HepG2 (cell line): ENCODE results near the gene CCL1. TPM values are rescaled to one million over a fixed set of nuclear protein-coding genes. Genes with fewer than 3 reads are reported as not detected.

Source experiments
- ATAC-seq: fragments of 200-7000 bp; cut with Tn5 transposase; 3 replicates; pipeline ENCODE4 v1.9.1; 2020; ENCODE audit warnings: mild to moderate bottlenecking, moderate library complexity
- Bru-seq: library from RNA; stranded (reverse); fragments of 400-500 nt; gene quantifications from one replicate; lab custom pipeline; 2021; lab: Mats Ljungman, UMichigan
- BruChase-seq, 2 experiments: library from RNA; stranded (reverse); fragments of 400-500 nt; gene quantifications; one replicate each; lab custom pipeline; 2021; lab: Mats Ljungman, UMichigan
- BruUV-seq: library from RNA; stranded (reverse); fragments of 400-500 nt; replicated peaks from 2 replicates; lab custom pipeline; 2021; lab: Mats Ljungman, UMichigan
- CTCF ChIA-PET: fragments of 300-600 bp; formaldehyde crosslinking; extraction: SDS; loops from one replicate; lab custom pipeline; 2021; ENCODE audit warnings: low total read pairs, inconsistent platforms, low intra/inter-chr PET ratio; lab: Yijun Ruan, JAX
- POLR2A ChIA-PET: fragments of 350-600 bp; sonication (Branson Sonifier 250); formaldehyde crosslinking; loops from one replicate; lab custom pipeline; 2020; ENCODE audit warnings: antibody characterized with exemption, inconsistent platforms; lab: Yijun Ruan, JAX
- DNase-seq: peaks from one replicate; pipeline ENCODE4 v3.0.0-alpha.2; 2015; ENCODE audit warnings: low spot score
- FAIRE-seq: peaks from 3 replicates; lab custom pipeline; 2011; peaks lifted over from hg19 to GRCh38; lab: Jason Lieb, UNC
- H2AFZ ChIP-seq: one replicate; pipeline ENCODE4 v1.6.1; 2011; ENCODE audit warnings: low read length, inconsistent platforms
- H3K27ac ChIP-seq: fragments of 300-600 bp; 3 replicates; pipeline ENCODE4 v1.8.0; 2011; ENCODE audit warnings: mixed run types, mild to moderate bottlenecking, mixed read lengths, low read length, inconsistent platforms; ENCODE audit not compliant: insufficient read depth; ENCODE audit errors: extremely low read length
- H3K27me3 ChIP-seq, 2 experiments: fragments of 200-600 bp in 1 of 2; 2 replicates in 1 of 2; 3 replicates in 1 of 2; pipeline versions ENCODE4 v1.6.0 to v1.8.0; 2011; ENCODE audit warnings: low read length in 2 of 2, mild to moderate bottlenecking in 2 of 2, moderate library complexity in 2 of 2, inconsistent platforms in 1 of 2; ENCODE audit not compliant: insufficient read depth in 2 of 2, control insufficient read depth in 1 of 2
- H3K36me3 ChIP-seq, 2 experiments: fragments of 200-600 bp in 1 of 2; replicated peaks in 1 of 2; 2 replicates in 1 of 2; 3 replicates in 1 of 2; pipeline versions ENCODE4 v1.5.1 to v1.8.0; 2011; ENCODE audit warnings: low read length in 2 of 2, inconsistent platforms in 1 of 2; ENCODE audit not compliant: insufficient read depth in 2 of 2, control insufficient read depth in 1 of 2
- H3K4me1 ChIP-seq: 2 replicates; pipeline ENCODE4 v1.5.1; 2012; ENCODE audit warnings: low read length, inconsistent platforms; ENCODE audit not compliant: insufficient read depth
- H3K4me2 ChIP-seq: 2 replicates; pipeline ENCODE4 v1.6.0; 2011; ENCODE audit warnings: low read depth, low read length, inconsistent platforms
- H3K4me3 ChIP-seq, 3 experiments: fragments of 200-600 bp in 1 of 3; sonication (generic), shearing (Covaris generic) in 1 of 3; replicated peaks in 1 of 3; 2 replicates each; pipeline ENCODE4 v1.5.1; 2011 to 2016; ENCODE audit warnings: low read length in 3 of 3, inconsistent platforms in 2 of 3, low read depth in 2 of 3, mild to moderate bottlenecking in 2 of 3, control low read depth in 1 of 3, mixed read lengths in 1 of 3; ENCODE audit not compliant: insufficient read depth in 1 of 3
- H3K79me2 ChIP-seq: one replicate; pipeline ENCODE4 v1.6.1; 2011; ENCODE audit warnings: low read length, inconsistent platforms; ENCODE audit not compliant: insufficient read depth
- H3K9ac ChIP-seq: 2 replicates; pipeline ENCODE4 v1.6.0; 2011; ENCODE audit warnings: mild to moderate bottlenecking, low read depth, low read length, inconsistent platforms; ENCODE audit not compliant: insufficient read depth
- H3K9me3 ChIP-seq: 2 replicates; pipeline ENCODE4 v1.5.1; 2012; ENCODE audit warnings: mild to moderate bottlenecking, low read length
- H4K20me1 ChIP-seq: 2 replicates; pipeline ENCODE4 v1.6.0; 2011; ENCODE audit warnings: inconsistent platforms, mild to moderate bottlenecking, low read length, moderate library complexity; ENCODE audit not compliant: insufficient read depth
- EZH2 ChIP-seq: conservative IDR thresholded peaks from 2 replicates; pipeline ENCODE4 v1.6.1; 2012; ENCODE audit warnings: mild to moderate bottlenecking, low read depth, low read length, moderate library complexity
- ISX ChIP-seq: sonication (generic); formaldehyde crosslinking; conservative IDR thresholded peaks from 2 replicates; pipeline ENCODE4 v1.5.0; 2020; ENCODE audit warnings: missing genetic modification reagents
- MBD4 ChIP-seq: IDR thresholded peaks from 2 replicates; pipeline ENCODE4 v1.6.1; 2012; ENCODE audit warnings: low read length, inconsistent platforms, borderline replicate concordance
- NFYB ChIP-seq: sonication (generic); formaldehyde crosslinking; IDR thresholded peaks from 2 replicates; pipeline ENCODE4 v1.4.0; 2020; ENCODE audit warnings: missing genetic modification reagents
- TBL1XR1 ChIP-seq: fragments of 150-350 bp; IDR thresholded peaks from 2 replicates; pipeline ENCODE4 v1.6.1; 2014; ENCODE audit warnings: borderline replicate concordance, low read length; ENCODE audit not compliant: partially characterized antibody
- ZFP36L2 ChIP-seq: sonication (generic); formaldehyde crosslinking; IDR thresholded peaks from 2 replicates; pipeline ENCODE4 v1.4.0; 2020; ENCODE audit warnings: missing genetic modification reagents
- ZNF83 ChIP-seq: sonication (generic); formaldehyde crosslinking; IDR thresholded peaks from 2 replicates; pipeline ENCODE4 v1.4.0; 2020; ENCODE audit warnings: missing genetic modification reagents, mild to moderate bottlenecking, borderline replicate concordance
- ZNF891 ChIP-seq: sonication (generic); formaldehyde crosslinking; IDR thresholded peaks from 2 replicates; pipeline ENCODE4 v1.5.0; 2020; ENCODE audit warnings: mild to moderate bottlenecking, missing genetic modification reagents
- WGBS: methylation state at CpG from one replicate; pipeline ENCODE4 v1.1.6; 2017; ENCODE audit warnings: low lambda C conversion rate; 5-methylcytosine and 5-hydroxymethylcytosine counted together
- in situ Hi-C: cut with HindIII; loops from 2 replicates; pipeline ENCODE4 v1.10.0; 2017; ENCODE audit warnings: low pct_unique_long_range_greater_than_20kb; ENCODE audit not compliant: extremely low pct_ligation_motif_present
- intact Hi-C: fragments of 100-400 bp; cut with micrococcal nuclease; formaldehyde crosslinking; loops from one replicate; pipeline ENCODE4 v1.10.0; 2022; ENCODE audit not compliant: unreplicated experiment
- long read RNA-seq, 2 experiments: library from RNA in 1 of 2; library from polyadenylated mRNA in 1 of 2; stranded (forward) in 1 of 2; unstranded in 1 of 2; transcript quantifications; one replicate each; pipeline ENCODE4 v2.0.0, GENCODE V29; 2019 to 2022
- polyA minus RNA-seq, 3 experiments: library from RNA; depleted of rRNA, polyadenylated mRNA; stranded (reverse); fragments of >200 nt; gene quantifications; 2 replicates each; pipeline ENCODE4 v1.2.3, GENCODE V29; 2011; ENCODE audit warnings: low replicate concordance in 1 of 3
- polyA plus RNA-seq, 8 experiments: library from polyadenylated mRNA; depleted of rRNA in 3 of 8; stranded (reverse) in 7 of 8; unstranded in 1 of 8; fragments of >200 nt; fragmentation: Illumina TruSeq in 4 of 8; extraction: Trizol in 4 of 8; gene quantifications; 2 replicates each; pipeline versions ENCODE4 v1.2.1 to v1.2.3, GENCODE V29; 2011 to 2016; ENCODE audit warnings: low read depth in 4 of 8, missing spikeins in 1 of 8, mixed read lengths in 1 of 8; ENCODE audit not compliant: insufficient read depth in 1 of 8
- total RNA-seq, 5 experiments: library from RNA; depleted of rRNA; stranded (reverse); fragments of >200 nt; fragmentation: Illumina TruSeq; extraction: Trizol; gene quantifications; 2 replicates each; pipeline ENCODE4 v1.2.3, GENCODE V29; 2016; ENCODE audit warnings: low read depth in 1 of 5
- TF ChIP-seq, protein P1 (sequence below): sonication (generic); formaldehyde crosslinking; IDR thresholded peaks from 2 replicates; pipeline ENCODE4 v1.5.0; 2020; ENCODE audit warnings: mild to moderate bottlenecking, missing genetic modification reagents
- TF ChIP-seq, protein P2 (sequence below): sonication (generic); formaldehyde crosslinking; IDR thresholded peaks from 2 replicates; pipeline ENCODE4 v1.5.0; 2020; ENCODE audit warnings: missing genetic modification reagents
- TF ChIP-seq, protein P3 (sequence below): sonication (generic); formaldehyde crosslinking; IDR thresholded peaks from 2 replicates; pipeline ENCODE4 v1.4.0; 2020; ENCODE audit warnings: missing genetic modification reagents

The CCL1 gene, protein sequence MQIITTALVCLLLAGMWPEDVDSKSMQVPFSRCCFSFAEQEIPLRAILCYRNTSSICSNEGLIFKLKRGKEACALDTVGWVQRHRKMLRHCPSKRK
- total RNA-seq (2016; rRNA removed; fragmentation: Illumina TruSeq; extraction: Trizol) (not detected in 2 replicates), polyA plus RNA-seq (2011; rRNA removed) (not detected in 2 replicates), polyA minus RNA-seq (2011; rRNA and poly(A)+ RNA removed; ENCODE audit: low replicate concordance) (not detected in 2 replicates), Bru-seq, nascent RNA (not detected), BruChase-seq, experiment 1, labeled RNA remaining after a 6-hour chase (not detected), BruChase-seq, experiment 2, labeled RNA remaining after a 2-hour chase (not detected)
- total RNA-seq (2016; cell fraction: cytosol; rRNA removed; fragmentation: Illumina TruSeq; extraction: Trizol; ENCODE audit: low read depth) = not detected in 2 replicates
- not detected in 2 replicates for total RNA-seq (2016; cell fraction: insoluble cytoplasmic fraction; rRNA removed; fragmentation: Illumina TruSeq; extraction: Trizol)
- total RNA-seq (2016; cell fraction: membrane; rRNA removed; fragmentation: Illumina TruSeq; extraction: Trizol) = not detected in 2 replicates
- total RNA-seq (2016; cell fraction: nucleus; rRNA removed; fragmentation: Illumina TruSeq; extraction: Trizol) = not detected in 2 replicates
- not detected in 2 replicates for polyA plus RNA-seq (2011; cell fraction: cytosol; rRNA removed)
- not detected in 2 replicates for polyA plus RNA-seq (2011; cell fraction: nucleus; rRNA removed)
- polyA plus RNA-seq (2012) = not detected in 2 replicates
- polyA plus RNA-seq (2016; cell fraction: cytosol; fragmentation: Illumina TruSeq; extraction: Trizol; ENCODE audit: low read depth) = not detected in 2 replicates
- not detected in 2 replicates for polyA plus RNA-seq (2016; cell fraction: insoluble cytoplasmic fraction; fragmentation: Illumina TruSeq; extraction: Trizol; ENCODE audit: low read depth)
- polyA plus RNA-seq (2016; cell fraction: membrane; fragmentation: Illumina TruSeq; extraction: Trizol; ENCODE audit: low read depth) = not detected in 2 replicates
- not detected in 2 replicates for polyA plus RNA-seq (2016; cell fraction: nucleus; fragmentation: Illumina TruSeq; extraction: Trizol; ENCODE audit: insufficient read depth, low read depth)
- polyA minus RNA-seq (2011; cell fraction: cytosol; rRNA and poly(A)+ RNA removed) = not detected in 2 replicates
- not detected in 2 replicates for polyA minus RNA-seq (2011; cell fraction: nucleus; rRNA and poly(A)+ RNA removed)
- long read RNA-seq, experiment 1 = 0 reads
- long read RNA-seq, experiment 2 = 0 reads

DNA sequence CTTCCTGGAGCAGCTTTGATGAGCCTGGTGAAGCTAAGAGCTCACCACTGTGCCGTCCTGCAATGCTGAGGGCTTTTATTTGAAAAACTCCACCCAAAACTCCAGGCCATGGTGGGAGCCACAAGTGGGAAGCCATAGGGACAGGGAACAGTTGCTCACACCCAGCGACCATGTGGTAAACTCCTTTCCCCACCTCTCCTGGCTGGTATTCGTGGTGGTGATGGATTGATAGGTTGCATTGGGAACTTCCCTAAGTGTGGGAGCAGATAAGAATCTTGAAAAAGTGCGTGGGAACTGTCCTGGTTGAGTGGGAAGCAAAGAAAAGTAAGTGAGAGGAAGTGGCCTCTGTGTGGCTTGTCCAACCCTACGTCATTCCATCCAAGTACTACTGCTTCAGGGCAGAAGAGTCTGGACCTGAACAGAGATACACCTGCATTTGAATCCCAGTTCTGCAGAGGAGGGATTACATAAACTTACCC lies at the start of gene CCL1:
CCL1 (minus strand) TSS at position 51 of the 479 bp plus-strand sequence. CDS start 72 bp downstream, outside the sequence.
- Histone ChIP-seq H3K9me3 (no peaks in the 10 kb centered on the region), H3K79me2 (no peaks in the 10 kb centered on the region), H3K27me3 (0 out of 5 replicates have a peak, but pooled peaks cover 0 to 7% of the 10 kb centered on the region in 2 experiments), H4K20me1 (no peaks in the 10 kb centered on the region), H3K4me1 (no peaks in the 10 kb centered on the region), H3K27ac (no peak within 1 kb of the TSS), H2AFZ (no peak within 1 kb of the TSS), H3K4me3 (no peak within 1 kb of the TSS), H3K4me2 (no peak within 1 kb of the TSS), H3K9ac (no peak within 1 kb of the TSS), H3K36me3 (no peaks in the 10 kb centered on the region)
- intact Hi-C loops (no loop called here), in situ Hi-C loops (loop anchor here (5.0 kb wide), 1 partner anchor 161 kb away; no protein-coding TSS in a partner anchor)
- TF ChIP-seq, protein P1, sequence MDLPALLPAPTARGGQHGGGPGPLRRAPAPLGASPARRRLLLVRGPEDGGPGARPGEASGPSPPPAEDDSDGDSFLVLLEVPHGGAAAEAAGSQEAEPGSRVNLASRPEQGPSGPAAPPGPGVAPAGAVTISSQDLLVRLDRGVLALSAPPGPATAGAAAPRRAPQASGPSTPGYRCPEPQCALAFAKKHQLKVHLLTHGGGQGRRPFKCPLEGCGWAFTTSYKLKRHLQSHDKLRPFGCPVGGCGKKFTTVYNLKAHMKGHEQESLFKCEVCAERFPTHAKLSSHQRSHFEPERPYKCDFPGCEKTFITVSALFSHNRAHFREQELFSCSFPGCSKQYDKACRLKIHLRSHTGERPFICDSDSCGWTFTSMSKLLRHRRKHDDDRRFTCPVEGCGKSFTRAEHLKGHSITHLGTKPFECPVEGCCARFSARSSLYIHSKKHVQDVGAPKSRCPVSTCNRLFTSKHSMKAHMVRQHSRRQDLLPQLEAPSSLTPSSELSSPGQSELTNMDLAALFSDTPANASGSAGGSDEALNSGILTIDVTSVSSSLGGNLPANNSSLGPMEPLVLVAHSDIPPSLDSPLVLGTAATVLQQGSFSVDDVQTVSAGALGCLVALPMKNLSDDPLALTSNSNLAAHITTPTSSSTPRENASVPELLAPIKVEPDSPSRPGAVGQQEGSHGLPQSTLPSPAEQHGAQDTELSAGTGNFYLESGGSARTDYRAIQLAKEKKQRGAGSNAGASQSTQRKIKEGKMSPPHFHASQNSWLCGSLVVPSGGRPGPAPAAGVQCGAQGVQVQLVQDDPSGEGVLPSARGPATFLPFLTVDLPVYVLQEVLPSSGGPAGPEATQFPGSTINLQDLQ (CRISPR knock-in tag) = no peak
- TF ChIP-seq TBL1XR1 = no peak
- no peak for TF ChIP-seq ZNF891 (CRISPR knock-in tag)
- no peak for TF ChIP-seq ISX (CRISPR knock-in tag)
- TF ChIP-seq ZNF83 = no peak
- TF ChIP-seq EZH2 = no peak
- TF ChIP-seq MBD4 = no peak
- no peak for TF ChIP-seq NFYB (CRISPR knock-in tag)
- TF ChIP-seq ZFP36L2 (CRISPR knock-in tag) = no peak
- TF ChIP-seq, protein P2, sequence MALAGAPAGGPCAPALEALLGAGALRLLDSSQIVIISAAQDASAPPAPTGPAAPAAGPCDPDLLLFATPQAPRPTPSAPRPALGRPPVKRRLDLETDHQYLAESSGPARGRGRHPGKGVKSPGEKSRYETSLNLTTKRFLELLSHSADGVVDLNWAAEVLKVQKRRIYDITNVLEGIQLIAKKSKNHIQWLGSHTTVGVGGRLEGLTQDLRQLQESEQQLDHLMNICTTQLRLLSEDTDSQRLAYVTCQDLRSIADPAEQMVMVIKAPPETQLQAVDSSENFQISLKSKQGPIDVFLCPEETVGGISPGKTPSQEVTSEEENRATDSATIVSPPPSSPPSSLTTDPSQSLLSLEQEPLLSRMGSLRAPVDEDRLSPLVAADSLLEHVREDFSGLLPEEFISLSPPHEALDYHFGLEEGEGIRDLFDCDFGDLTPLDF = no peak
- TF ChIP-seq, protein P3, sequence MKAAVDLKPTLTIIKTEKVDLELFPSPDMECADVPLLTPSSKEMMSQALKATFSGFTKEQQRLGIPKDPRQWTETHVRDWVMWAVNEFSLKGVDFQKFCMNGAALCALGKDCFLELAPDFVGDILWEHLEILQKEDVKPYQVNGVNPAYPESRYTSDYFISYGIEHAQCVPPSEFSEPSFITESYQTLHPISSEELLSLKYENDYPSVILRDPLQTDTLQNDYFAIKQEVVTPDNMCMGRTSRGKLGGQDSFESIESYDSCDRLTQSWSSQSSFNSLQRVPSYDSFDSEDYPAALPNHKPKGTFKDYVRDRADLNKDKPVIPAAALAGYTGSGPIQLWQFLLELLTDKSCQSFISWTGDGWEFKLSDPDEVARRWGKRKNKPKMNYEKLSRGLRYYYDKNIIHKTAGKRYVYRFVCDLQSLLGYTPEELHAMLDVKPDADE = no peak
- FAIRE-seq (no peak), DNase-seq (no peak), ATAC-seq (no peak)
- no TSS peak for BruUV-seq
- 1% methylated on average over 5 of the region's 5 CpGs for WGBS
- ChIA-PET POLR2A (no interaction called here), CTCF (interaction anchor here (6.2 kb wide), 1 partner anchor 163 kb away, joined by 246 read pairs; no protein-coding TSS in a partner anchor)
